ENCODE data around the gene FUNDC2. TPM values are rescaled to one million over a fixed set of nuclear protein-coding genes. Genes with fewer than 3 reads are reported as not detected.

Gene FUNDC2
- total and polyA plus RNA-seq, 2 of the 4 experiments (the other 2 are of a cell fraction) = 42.5 to 51.7 TPM

DNA sequence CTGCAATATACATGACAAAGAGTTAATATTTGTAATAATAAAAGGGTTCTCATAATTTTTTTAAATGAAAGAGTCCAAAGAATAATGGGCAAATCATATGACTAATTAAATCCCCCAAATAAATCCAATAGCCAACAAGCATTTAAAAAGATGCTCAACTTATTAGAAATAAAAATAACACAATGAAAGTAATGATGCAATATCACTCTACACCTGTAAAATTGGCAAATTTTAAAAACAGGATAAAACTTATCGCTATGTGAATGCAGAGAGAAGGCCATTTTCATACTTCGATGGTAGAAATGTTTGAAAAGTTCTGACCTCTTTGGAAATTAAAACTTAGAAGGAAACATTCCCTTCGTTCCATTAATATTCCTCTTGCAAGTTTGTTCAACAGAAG lies 6.1 kb upstream of the FUNDC2 start:
- Histone ChIP-seq H4K20me1 (ENCODE audit: insufficient read depth, low read length) (no peaks in the 10 kb centered on the region), H2AFZ (replicated peaks; ENCODE audit: low read length, poor library complexity) (no peak overlapping the region), H3K4ac (ENCODE audit: low read depth, low read length) (no peak overlapping the region), H2BK15ac (ENCODE audit: low read depth, low read length) (no peak overlapping the region), H3K23ac (ENCODE audit: low read depth, low read length) (no peak overlapping the region), H3K9me1 (ENCODE audit: insufficient read depth, low read length) (no peaks in the 10 kb centered on the region), H3K27me3 (ENCODE audit: control insufficient read depth, insufficient read depth, low read length) (no peaks in the 10 kb centered on the region; the same call in 1 of the 2 replicates), H4K91ac (ENCODE audit: insufficient read depth, low read depth, low read length) (no peak overlapping the region), H3K18ac (ENCODE audit: low read depth, low read length) (no peak overlapping the region), H2AK9ac (replicated peaks; ENCODE audit: low read depth, low read length, poor library complexity) (no peak overlapping the region), H3K79me1 (ENCODE audit: low read depth in 1 of 2, low read length in 2 of 2) (no peaks in the 10 kb centered on the region), H3K9me3 (ENCODE audit: control insufficient read depth, insufficient read depth, low read length) (no peaks in the 10 kb centered on the region), H3K4me3 (ENCODE audit: insufficient read depth, low read depth, low read length) (no peak overlapping the region), H3K56ac (ENCODE audit: extremely low read depth, insufficient read depth, low read length) (no peak overlapping the region), H4K8ac (ENCODE audit: low read depth in 2 of 2, low read length in 2 of 2) (no peak overlapping the region), H2BK120ac (ENCODE audit: low read depth, low read length) (no peak overlapping the region), H2BK5ac (ENCODE audit: low read depth, low read length, poor library complexity, severe bottlenecking) (no peak overlapping the region), H3K4me1 (ENCODE audit: control insufficient read depth, insufficient read depth, low read length) (no peaks in the 10 kb centered on the region), H3K4me2 (ENCODE audit: low read depth, low read length) (no peak overlapping the region), H3K9ac (ENCODE audit: low read depth, low read length) (no peak overlapping the region), H3K27ac (ENCODE audit: insufficient read depth, low read length) (no peak overlapping the region), H2AK5ac (ENCODE audit: low read depth, low read length) (no peak overlapping the region), H2BK20ac (ENCODE audit: low read depth, low read length) (no peak overlapping the region), H3K14ac (replicated peaks; ENCODE audit: low read depth, low read length) (no peak overlapping the region), H3K36me3 (ENCODE audit: control insufficient read depth, insufficient read depth, low read length) (no peaks in the 10 kb centered on the region), H4K5ac (ENCODE audit: low read depth, low read length) (no peak overlapping the region)
- intact Hi-C loops (cut with micrococcal nuclease) (no loop called here), dilution Hi-C loops (cut with HindIII; ENCODE audit: low sequenced_read_pairs, unreplicated experiment) (no loop called here), in situ Hi-C loops (cut with MboI; ENCODE audit: low sequenced_read_pairs) (no loop called here)
- ChIA-PET CTCF (no interaction called here), POLR2A (ENCODE audit: unreplicated experiment) (no interaction called here)
- ATAC-seq (ENCODE audit: low read depth) (no peak), DNase-seq (no peak)
- no TSS peak for BruUV-seq (replicated peaks)
- no peak for TF ChIP-seq NFE2L2 (IDR thresholded peaks at IDR 0.05; ENCODE audit: low read depth, low read length)
- TF ChIP-seq MAFK (IDR thresholded peaks at IDR 0.05; ENCODE audit: low read depth, low read length) = no peak
- no peak for TF ChIP-seq RAD21 (IDR thresholded peaks at IDR 0.05; ENCODE audit: low read length)
- no peak for TF ChIP-seq RFX5 (IDR thresholded peaks at IDR 0.05; ENCODE audit: low read depth, low read length)
- TF ChIP-seq MXI1 (IDR thresholded peaks at IDR 0.05; ENCODE audit: borderline replicate concordance, low read depth, low read length) = no peak
- WGBS, 2 experiments (ENCODE audit: extremely low coverage in 2 of 2, insufficient read length in 1 of 2) = no CpG with 5 or more reads among the region's 3 CpGs

Measured in IMR-90 (cell line).